COLO668 (cell line): ENCODE data around the gene MAPK10.
"Not testable (repeated sequence)": the region's sequence is repeated elsewhere in the genome, so short reads cannot be mapped to it uniquely, and the experiment has no call there.

Experiments
- DNase-seq: peaks from one replicate; lab custom pipeline; 2025; ENCODE audit not compliant: unreplicated experiment; lab: John Stamatoyannopoulos, UW

The MAPK10 gene

GRCh38 chr4:86043755-86044592 is 315.9 kb downstream of the MAPK10 start:
- no peak for DNase-seq

DNA sequence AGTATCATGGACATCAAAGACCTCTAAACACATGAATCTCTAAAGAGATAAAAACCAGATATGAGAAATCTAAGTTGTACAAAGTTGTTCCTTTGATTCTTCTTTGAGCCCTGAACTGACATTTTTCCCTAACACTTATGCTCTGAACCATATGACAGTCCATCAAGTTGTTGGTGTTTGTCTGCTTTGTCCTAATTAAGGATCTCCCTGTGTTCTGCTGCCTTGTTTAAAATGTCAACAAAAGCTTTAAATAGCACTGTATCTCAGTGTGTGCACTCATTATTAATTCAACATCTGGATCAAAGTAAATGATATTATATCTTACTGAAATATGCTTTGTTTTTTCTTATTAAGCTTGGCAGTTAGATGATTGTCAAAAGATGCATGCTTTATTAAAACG is 321.8 kb downstream of the MAPK10 start:
- no peak for DNase-seq

- no peak for DNase-seq
Measured at GRCh38 chr4:86036736-86037135, 323.1 kb downstream of the MAPK10 start.

DNA sequence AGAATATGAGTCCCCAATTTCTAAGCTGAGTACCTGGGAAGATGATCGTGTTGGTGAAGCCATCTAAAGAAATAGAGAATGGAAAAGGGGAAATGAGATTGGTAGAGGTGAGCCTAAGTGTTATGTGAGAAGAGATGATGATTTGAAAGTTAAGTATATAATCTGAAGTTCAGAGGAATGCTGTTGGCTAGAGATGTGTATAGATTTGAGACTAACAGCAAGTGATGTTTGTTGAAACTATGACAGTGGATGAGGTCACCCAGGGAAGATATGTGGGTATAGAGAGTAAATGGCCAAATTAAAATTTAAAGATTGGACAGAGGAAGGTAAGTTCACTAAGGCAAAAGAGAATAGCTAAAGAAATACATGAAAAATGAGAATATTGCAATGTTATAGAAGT is 324.2 kb downstream of the MAPK10 start:
- DNase-seq: no peak

DNA sequence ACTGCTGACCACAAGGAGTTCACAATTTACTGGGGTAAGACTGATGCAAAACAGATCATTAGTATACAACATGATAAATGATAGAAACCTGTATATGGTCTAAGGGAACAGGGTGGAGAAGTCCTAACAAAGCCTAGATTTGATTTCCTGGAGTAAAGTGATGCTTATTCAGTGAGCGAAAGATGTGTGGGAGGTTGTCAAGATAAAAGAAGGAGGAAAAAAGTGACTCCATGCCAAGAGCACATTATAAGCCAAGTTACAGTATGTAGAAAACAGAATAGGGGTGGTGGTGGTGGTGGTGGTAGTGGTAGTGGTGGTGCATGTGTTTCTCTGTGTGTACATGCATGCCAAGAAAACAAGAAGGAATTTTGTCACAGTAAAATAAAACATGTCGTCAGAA is 325.2 kb downstream of the MAPK10 start:
- DNase-seq: no peak

GRCh38 chr4:86033171-86033570 is 326.7 kb downstream of the MAPK10 start:
- DNase-seq: no peak

GRCh38 chr4:86032476-86033022 is 327.3 kb downstream of the MAPK10 start:
- no peak for DNase-seq

DNA sequence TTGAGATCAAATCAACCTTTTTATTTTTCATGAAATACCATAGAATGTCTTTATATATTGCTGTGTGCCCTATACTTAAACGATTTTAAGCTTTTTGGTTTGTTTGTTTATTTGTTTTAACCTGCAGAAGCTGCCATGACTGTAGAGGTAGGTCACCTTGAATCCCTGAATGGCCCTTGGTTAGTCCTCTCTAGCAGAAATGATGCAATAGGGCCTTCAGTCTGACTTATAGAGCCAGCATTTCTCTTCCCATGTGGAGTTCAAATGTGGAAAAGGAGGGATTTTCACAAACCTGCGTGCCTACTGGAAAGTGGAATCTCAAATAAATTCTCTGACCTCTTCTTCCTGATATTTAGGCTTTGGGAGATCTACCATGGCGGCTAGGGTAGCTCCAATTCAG is 327.9 kb downstream of the MAPK10 start:
- no peak for DNase-seq

- no peak for DNase-seq
Measured at GRCh38 chr4:86026720-86027119, 333.1 kb downstream of the MAPK10 start.

DNA sequence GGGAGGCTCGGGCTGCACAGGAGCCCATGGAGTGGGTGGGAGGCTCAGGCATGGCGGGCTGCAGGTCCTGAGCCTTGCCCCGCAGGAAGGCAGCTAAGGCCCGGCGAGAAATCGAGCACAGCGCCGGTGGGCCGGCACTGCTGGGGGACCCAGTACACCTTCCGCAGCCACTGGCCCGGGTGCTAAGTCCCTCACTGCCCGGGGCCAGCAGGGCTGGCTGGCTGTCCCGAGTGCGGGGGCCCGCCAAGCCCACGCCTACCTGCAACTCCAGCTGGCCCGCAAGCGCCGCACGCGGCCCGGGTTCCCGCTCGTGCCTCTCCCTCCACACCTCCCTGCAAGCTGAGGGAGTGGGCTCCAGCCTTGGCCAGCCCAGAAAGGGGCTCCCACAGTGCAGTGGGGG is 338.2 kb downstream of the MAPK10 start:
- DNase-seq: not testable (repeated sequence)

DNA sequence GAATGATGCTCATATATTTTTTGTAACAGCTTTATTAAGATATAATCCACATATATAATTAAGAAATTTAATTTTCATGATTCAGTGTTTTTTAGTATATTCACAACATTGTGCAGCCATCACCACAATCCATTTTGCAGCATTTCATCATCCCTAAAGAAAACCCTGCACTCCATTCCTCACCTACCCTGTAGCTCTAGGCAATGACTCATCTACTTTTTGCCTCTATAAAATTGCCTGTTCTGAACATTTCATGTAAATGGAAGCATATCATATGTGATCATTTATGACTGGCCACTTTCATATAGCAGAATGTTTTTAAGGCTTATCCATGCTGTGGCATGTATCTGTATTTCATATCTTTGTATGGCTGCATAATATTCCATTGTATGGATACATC is 339.9 kb downstream of the MAPK10 start:
- no peak for DNase-seq

DNA sequence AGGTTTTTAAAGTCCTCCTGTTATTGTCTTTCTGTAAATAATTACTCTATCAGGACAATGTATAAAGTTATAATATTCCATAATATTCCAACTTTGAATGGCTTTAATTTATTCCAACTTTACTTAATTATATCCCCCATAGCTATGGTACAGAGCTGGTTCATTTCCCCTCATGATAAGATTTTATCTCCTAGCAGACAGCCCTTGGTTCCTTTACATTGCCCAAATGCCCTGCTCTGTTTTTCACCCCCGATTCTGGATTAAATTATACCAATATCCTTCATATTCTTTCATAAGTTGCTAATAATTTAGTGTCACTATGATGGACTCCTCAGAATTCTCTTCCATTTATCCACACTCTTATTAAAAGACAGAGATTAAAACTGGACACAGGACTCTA is 340.5 kb downstream of the MAPK10 start:
- DNase-seq: no peak

- DNase-seq: no peak
Measured at GRCh38 chr4:86015412-86016350, 344.2 kb downstream of the MAPK10 start.

GRCh38 chr4:86014599-86014998 is 345.3 kb downstream of the MAPK10 start:
- DNase-seq: no peak

- no peak for DNase-seq
Measured at GRCh38 chr4:86013621-86014020, 346.2 kb downstream of the MAPK10 start.

DNA sequence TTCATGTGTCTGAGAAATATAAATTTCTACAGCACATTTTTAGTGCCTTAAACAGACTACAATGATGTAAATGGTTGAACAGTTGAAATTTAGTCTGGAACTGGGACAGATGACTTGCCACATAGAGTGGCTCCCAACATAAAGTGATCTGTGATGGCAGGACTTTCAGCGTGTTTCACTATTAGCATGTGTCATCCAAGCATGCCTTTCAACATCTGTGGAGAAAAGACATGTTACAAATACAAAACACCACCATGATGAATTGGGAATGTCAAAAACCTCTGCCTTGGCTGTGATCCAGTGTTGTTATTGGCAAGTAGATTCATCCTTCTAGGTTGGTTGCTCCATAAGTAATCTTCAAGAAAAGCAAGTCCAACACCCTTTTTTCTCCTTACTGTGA is 348.7 kb downstream of the MAPK10 start:
- no peak for DNase-seq

GRCh38 chr4:86007042-86007441 is 352.8 kb downstream of the MAPK10 start:
- DNase-seq: no peak

DNA sequence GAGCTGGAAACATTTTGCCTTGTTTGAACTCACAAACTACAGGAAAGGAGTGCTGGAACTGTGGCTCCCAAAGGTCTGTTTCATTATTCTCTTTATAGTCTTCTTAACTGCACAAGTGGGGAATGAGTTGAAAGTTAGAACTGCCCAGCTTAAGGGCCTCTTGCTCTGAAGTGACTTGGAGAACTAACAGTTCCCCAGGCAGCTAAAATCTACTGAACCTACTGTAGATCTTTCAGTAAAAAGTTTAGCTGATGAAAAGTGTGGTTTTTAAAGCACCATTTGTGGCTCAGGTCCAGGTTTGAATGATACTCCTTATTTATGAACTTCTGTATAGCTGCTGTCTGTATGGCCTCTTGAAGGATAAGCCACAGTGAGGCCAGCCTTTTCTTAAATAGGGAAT is 353.8 kb downstream of the MAPK10 start:
- DNase-seq: no peak

DNA sequence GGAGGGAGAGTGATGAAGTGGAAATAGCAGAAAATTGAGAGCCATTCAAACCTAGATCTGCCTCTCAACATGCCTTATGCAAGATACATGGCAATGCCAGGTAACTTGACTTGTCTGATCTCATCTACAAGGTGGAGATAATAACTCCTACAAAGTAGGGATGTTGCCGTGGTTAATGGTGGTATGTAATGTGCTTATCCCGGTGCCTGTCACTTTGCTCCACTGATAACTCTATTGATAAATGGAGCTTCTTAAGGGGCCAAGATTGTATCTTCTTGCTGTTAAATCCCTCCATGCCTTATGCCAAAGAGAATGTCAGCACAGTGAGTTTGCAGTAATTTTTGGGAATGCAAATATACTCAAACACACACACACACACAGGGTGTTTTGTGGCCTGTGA is 355.8 kb downstream of the MAPK10 start:
- DNase-seq: no peak

GRCh38 chr4:86001591-86001990 is 358.3 kb downstream of the MAPK10 start:
- no peak for DNase-seq

GRCh38 chr4:85995361-85995760 is 364.5 kb downstream of the MAPK10 start:
- no peak for DNase-seq

- no peak for DNase-seq
Measured at GRCh38 chr4:85994576-85994975, 365.3 kb downstream of the MAPK10 start.
